Endothelial cell of coronary artery (primary cell): ENCODE results near the gene ZNF276. TPM values are rescaled to one million over a fixed set of nuclear protein-coding genes. Genes with fewer than 3 reads are reported as not detected.

Source experiments
- total RNA-seq: library from RNA; depleted of rRNA; stranded (reverse); fragments of >200 nt; gene quantifications from 2 replicates; pipeline ENCODE4 v1.2.3, GENCODE V29; 2014

The ZNF276 gene
- 20.2 and 30.4 TPM in 2 replicates for total RNA-seq

GRCh38 chr16:89720813-89721545 is at the start of gene ZNF276, which contains the start of gene VPS9D1:
Gene ZNF276, plus strand, starts transcription at chr16:89721537. Its CDS starts 104 bp downstream, at chr16:89721641.
Gene VPS9D1, minus strand, starts transcription at chr16:89720898. Its CDS starts 37 bp downstream, at chr16:89720861.

GRCh38 chr16:89686520-89687091 is 34.7 kb upstream of the ZNF276 start, which contains the start of gene CDK10:
Gene CDK10, plus strand, starts transcription at chr16:89686689. Its CDS starts 22 bp downstream, at chr16:89686711.

GRCh38 chr16:89701425-89702406 is 19.6 kb upstream of the ZNF276 start, which contains the start of gene SPATA2L:
Gene SPATA2L, minus strand, starts transcription at chr16:89701705. Its CDS starts 473 bp downstream, at chr16:89701232.

Other genes with a start within 250 kb of the ZNF276 start
- 52.0 and 88.8 TPM in 2 replicates for gene ANKRD11, start 231.0 kb upstream of the ZNF276 start, total RNA-seq
- 113 and 138 TPM in 2 replicates for gene SPG7, start 213.1 kb upstream of the ZNF276 start, total RNA-seq
- 3,513 and 3,981 TPM in 2 replicates for gene RPL13, start 160.9 kb upstream of the ZNF276 start, total RNA-seq
- 16.1 and 17.6 TPM in 2 replicates for gene CPNE7, start 145.8 kb upstream of the ZNF276 start, total RNA-seq
- gene DPEP1, start 107.9 kb upstream of the ZNF276 start, total RNA-seq = 2.0 and 2.5 TPM in 2 replicates
- 103 and 106 TPM in 2 replicates for gene CHMP1A, start 63.8 kb upstream of the ZNF276 start, total RNA-seq
- 2.3 and 2.9 TPM in 2 replicates for gene SPATA33, start 63.7 kb upstream of the ZNF276 start, total RNA-seq
- gene CDK10, start 34.8 kb upstream of the ZNF276 start, total RNA-seq = 34.8 and 54.9 TPM in 2 replicates
- gene SPATA2L, start 19.8 kb upstream of the ZNF276 start, total RNA-seq = 12.8 and 17.4 TPM in 2 replicates
- gene VPS9D1, start 639 bp upstream of the ZNF276 start, total RNA-seq = 6.0 and 6.7 TPM in 2 replicates
- gene FANCA, start 95.1 kb downstream of the ZNF276 start, total RNA-seq = 6.8 and 14.5 TPM in 2 replicates
- gene SPIRE2, start 106.9 kb downstream of the ZNF276 start, total RNA-seq = 0.45 and 0.66 TPM in 2 replicates
- 187 and 192 TPM in 2 replicates for gene TCF25, start 152.1 kb downstream of the ZNF276 start, total RNA-seq
- 2.1 and 2.9 TPM in 2 replicates for gene MC1R, start 197.3 kb downstream of the ZNF276 start, total RNA-seq
- gene TUBB3, start 201.8 kb downstream of the ZNF276 start, total RNA-seq = 157 and 335 TPM in 2 replicates
- 122 and 133 TPM in 2 replicates for gene DEF8, start 227.2 kb downstream of the ZNF276 start, total RNA-seq